Transverse colon (tissue), 4 donors: ENCODE measurements around the gene PRKAR1B.

ENCODE experiments used
- EP300 ChIP-seq: sonication (generic); formaldehyde crosslinking; IDR thresholded peaks from one replicate; pipeline ENCODE4 v1.6.1; 2017; ENCODE audit warnings: antibody characterized with exemption, low read depth
- POLR2A ChIP-seq: fragments of 450-650 bp; IDR thresholded peaks from one replicate; pipeline ENCODE4 v1.6.1; 2016; ENCODE audit warnings: antibody characterized with exemption, mild to moderate bottlenecking, moderate library complexity
- POLR2AphosphoS5 ChIP-seq, 3 donors: sonication (generic); formaldehyde crosslinking; IDR thresholded peaks; one replicate each; pipeline ENCODE4 v1.6.1; 2016; ENCODE audit warnings: antibody characterized with exemption in 3 of 3
- TF ChIP-seq, protein P1 (sequence below), 5 experiments: fragments of 200-600 bp in 3 of 5; fragments of 450-650 bp in 2 of 5; sonication (generic) in 3 of 5; IDR thresholded peaks; 1 replicate in 2 of 5; 2 replicates in 3 of 5; pipeline ENCODE4 v1.5.1; 2016 to 2017; ENCODE audit warnings: antibody characterized with exemption in 5 of 5, inconsistent platforms in 3 of 5, mild to moderate bottlenecking in 2 of 5, moderate library complexity in 1 of 5

DNA sequence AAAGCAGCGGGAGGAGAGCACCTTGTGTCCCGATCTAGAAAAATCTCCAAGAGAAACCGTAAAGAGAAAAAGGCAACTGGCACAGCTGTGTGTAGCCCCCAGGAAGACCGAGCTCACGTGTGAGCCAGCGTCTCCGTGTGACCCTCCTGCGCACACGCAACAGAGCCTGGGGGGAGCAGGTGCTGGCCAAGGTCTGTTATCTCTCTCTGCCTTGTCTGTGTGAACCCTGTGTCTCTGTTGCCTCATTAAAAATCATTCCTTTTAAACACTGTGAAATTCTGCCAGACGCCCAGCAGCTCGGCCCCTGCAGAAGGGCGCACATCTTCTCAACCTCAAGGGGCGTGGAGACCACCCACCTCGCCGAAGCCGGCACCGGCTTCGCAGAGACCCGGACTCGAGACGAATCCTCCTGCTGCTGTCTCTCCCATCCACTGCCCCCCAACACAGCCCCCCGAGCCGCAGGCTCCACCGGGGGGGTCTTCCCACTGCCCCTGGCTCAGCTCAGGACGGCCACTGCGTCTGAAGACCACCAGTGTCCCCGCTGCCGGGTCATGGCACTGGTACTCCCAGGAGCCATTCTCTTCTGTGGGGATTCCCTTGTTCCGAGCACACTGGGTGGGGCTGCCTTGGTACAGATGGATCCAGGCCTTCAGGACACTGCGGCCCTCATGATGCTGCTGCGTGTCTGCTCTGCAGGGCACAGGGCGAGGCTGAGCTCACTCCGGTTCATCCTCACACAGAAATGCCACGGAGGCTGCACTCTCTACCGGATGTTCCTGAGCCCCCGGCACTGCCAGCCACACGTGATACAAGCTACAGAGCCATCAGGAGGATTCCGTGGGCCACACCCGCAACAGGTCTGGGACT, 94.9 kb downstream of the PRKAR1B start:
- TF ChIP-seq, protein P1, sequence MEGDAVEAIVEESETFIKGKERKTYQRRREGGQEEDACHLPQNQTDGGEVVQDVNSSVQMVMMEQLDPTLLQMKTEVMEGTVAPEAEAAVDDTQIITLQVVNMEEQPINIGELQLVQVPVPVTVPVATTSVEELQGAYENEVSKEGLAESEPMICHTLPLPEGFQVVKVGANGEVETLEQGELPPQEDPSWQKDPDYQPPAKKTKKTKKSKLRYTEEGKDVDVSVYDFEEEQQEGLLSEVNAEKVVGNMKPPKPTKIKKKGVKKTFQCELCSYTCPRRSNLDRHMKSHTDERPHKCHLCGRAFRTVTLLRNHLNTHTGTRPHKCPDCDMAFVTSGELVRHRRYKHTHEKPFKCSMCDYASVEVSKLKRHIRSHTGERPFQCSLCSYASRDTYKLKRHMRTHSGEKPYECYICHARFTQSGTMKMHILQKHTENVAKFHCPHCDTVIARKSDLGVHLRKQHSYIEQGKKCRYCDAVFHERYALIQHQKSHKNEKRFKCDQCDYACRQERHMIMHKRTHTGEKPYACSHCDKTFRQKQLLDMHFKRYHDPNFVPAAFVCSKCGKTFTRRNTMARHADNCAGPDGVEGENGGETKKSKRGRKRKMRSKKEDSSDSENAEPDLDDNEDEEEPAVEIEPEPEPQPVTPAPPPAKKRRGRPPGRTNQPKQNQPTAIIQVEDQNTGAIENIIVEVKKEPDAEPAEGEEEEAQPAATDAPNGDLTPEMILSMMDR (IDR thresholded peaks at IDR 0.05), result no peak
- TF ChIP-seq POLR2A, result no peak
- no peak for TF ChIP-seq POLR2AphosphoS5 (IDR thresholded peaks at IDR 0.05)
- TF ChIP-seq EP300, result no peak
